ENCODE results near the gene SLC29A1. TPM values are rescaled to one million over a fixed set of nuclear protein-coding genes. Genes with fewer than 3 reads are reported as not detected.

The SLC29A1 gene
- total RNA-seq, 1 donor from 2014 or later, result 36.1 TPM

DNA sequence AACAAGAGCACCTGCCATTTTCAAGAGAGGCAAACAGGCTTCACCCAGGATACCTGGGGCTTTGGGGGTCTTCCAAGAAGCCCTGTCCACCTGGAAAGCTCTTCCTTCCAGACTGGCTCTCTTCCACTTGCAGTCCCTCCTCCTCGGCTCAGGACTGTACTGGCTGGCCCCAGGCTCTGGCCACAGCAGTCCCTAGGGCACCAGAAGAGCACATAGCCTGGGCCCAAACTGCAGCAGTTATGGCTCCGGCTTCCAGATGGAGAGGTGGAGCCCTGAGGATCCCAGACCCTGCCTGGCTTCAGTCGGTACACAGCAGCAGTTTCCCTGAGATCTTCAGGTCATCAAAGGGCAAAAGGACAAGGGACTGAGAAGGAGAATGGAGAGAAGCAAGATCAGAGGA is 35.5 kb downstream of the SLC29A1 start:
- no peak for DNase-seq (ENCODE audit: low read depth)
- peaks cover 6% of the 10 kb centered on the region for H3K36me3 ChIP-seq (ENCODE audit: control insufficient read depth, insufficient read depth, low read length)
- no peak overlapping the region for H3K4me3 ChIP-seq (ENCODE audit: low read depth, low read length)
- TF ChIP-seq, protein P1, sequence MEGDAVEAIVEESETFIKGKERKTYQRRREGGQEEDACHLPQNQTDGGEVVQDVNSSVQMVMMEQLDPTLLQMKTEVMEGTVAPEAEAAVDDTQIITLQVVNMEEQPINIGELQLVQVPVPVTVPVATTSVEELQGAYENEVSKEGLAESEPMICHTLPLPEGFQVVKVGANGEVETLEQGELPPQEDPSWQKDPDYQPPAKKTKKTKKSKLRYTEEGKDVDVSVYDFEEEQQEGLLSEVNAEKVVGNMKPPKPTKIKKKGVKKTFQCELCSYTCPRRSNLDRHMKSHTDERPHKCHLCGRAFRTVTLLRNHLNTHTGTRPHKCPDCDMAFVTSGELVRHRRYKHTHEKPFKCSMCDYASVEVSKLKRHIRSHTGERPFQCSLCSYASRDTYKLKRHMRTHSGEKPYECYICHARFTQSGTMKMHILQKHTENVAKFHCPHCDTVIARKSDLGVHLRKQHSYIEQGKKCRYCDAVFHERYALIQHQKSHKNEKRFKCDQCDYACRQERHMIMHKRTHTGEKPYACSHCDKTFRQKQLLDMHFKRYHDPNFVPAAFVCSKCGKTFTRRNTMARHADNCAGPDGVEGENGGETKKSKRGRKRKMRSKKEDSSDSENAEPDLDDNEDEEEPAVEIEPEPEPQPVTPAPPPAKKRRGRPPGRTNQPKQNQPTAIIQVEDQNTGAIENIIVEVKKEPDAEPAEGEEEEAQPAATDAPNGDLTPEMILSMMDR (IDR thresholded peaks at IDR 0.05; ENCODE audit: insufficient read depth, low read length, poor library complexity, severe bottlenecking), result no peak
- no peaks in the 10 kb centered on the region for H3K27me3 ChIP-seq (ENCODE audit: control insufficient read depth, insufficient read depth, low read length)

DNA sequence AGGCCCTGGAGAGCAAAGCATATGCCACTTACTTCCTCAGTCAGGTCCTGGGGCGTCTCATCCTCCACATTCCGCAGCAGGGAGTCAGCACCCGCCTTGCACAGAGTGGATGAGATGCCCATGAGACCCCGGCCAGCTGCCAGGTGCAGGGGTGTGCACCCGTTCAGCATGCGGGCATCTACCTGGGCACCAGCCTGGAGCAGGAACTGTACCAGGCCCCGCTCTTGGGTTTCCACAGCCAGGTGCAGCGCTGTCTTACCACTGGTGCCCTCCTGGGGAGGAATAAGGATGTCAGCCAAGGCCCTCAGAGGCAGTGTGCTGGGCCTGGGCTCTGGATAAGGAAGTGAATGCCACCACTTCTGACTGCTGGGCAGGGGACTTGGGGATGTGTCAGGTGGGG is 36.6 kb downstream of the SLC29A1 start:
- TF ChIP-seq, protein P1 (IDR thresholded peaks at IDR 0.05; ENCODE audit: insufficient read depth, low read length, poor library complexity, severe bottlenecking), result no peak
- Histone ChIP-seq H3K27me3 (ENCODE audit: control insufficient read depth, insufficient read depth, low read length) (no peaks in the 10 kb centered on the region), H3K4me3 (ENCODE audit: low read depth, low read length) (no peak overlapping the region), H3K36me3 (ENCODE audit: control insufficient read depth, insufficient read depth, low read length) (peaks cover 1% of the 10 kb centered on the region)
- DNase-seq (ENCODE audit: low read depth), result no peak

DNA sequence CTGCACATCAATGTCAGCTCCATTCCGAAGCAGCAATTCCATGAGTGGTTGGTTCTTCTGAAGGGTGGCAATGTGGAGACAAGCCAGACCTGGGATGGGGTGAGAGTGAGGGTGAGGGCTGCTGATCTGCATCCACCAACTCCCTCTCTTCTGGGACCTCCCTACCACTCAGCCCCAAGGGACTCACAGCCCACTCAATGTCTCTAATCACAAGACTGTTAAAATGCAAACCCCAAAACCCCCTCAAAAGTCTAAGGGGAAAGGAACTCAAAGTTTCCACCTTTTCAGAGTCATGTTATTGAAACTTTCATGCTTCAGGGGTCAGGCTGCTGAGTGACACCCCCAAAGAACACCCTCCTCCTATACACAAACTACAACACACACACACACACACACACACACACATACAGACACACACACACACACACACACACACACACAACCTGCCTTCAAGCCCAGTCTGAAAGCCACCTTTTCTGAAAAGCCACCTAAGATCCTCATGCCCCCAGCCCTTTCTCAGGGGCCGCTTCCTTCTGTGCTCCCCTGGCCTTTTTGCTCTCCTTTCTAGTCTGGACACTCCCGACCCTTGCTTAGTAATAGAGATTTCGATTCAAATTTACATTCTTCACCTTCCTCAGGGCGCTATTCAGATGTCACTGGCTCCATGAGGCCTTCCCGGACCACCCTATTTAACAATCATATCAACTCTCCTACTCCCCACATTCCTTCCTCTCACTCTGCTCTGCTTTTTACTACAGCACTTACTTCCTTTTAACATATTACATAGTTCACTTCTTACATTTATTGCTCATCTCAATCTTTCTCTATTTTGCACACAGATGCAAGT is 37.3 kb downstream of the SLC29A1 start:
- TF ChIP-seq, protein P1 (IDR thresholded peaks at IDR 0.05; ENCODE audit: insufficient read depth, low read length, poor library complexity, severe bottlenecking), result no peak
- Histone ChIP-seq H3K36me3 (ENCODE audit: control insufficient read depth, insufficient read depth, low read length) (no peaks in the 10 kb centered on the region), H3K27me3 (ENCODE audit: control insufficient read depth, insufficient read depth, low read length) (no peaks in the 10 kb centered on the region), H3K4me3 (ENCODE audit: low read depth, low read length) (no peak overlapping the region)
- DNase-seq (ENCODE audit: low read depth), result no peak

DNA sequence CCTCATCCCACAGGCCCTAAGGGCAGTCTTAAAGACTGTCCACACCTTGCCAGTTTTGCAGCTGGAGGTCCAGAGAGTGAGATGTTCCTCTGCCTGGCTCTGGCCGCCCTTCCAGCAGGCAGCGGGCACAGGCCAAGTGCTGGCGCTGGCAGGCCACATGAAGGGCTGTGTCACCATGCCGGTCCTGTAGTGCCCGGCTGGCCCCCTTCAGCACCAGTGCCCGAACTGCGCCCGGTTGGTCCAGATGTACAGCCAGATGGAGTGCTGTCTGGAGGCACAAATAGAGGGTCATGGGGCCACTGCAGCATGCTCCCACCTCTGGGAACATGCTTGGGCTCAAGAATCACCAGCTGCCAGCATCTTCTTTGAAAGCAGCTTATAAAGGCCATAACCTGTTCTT is 38.2 kb downstream of the SLC29A1 start:
- H3K4me3 ChIP-seq (ENCODE audit: low read depth, low read length), result no peak overlapping the region
- no peaks in the 10 kb centered on the region for H3K36me3 ChIP-seq (ENCODE audit: control insufficient read depth, insufficient read depth, low read length)
- no peaks in the 10 kb centered on the region for H3K27me3 ChIP-seq (ENCODE audit: control insufficient read depth, insufficient read depth, low read length)
- TF ChIP-seq, protein P1 (IDR thresholded peaks at IDR 0.05; ENCODE audit: insufficient read depth, low read length, poor library complexity, severe bottlenecking), result no peak
- DNase-seq (ENCODE audit: low read depth), result no peak

DNA sequence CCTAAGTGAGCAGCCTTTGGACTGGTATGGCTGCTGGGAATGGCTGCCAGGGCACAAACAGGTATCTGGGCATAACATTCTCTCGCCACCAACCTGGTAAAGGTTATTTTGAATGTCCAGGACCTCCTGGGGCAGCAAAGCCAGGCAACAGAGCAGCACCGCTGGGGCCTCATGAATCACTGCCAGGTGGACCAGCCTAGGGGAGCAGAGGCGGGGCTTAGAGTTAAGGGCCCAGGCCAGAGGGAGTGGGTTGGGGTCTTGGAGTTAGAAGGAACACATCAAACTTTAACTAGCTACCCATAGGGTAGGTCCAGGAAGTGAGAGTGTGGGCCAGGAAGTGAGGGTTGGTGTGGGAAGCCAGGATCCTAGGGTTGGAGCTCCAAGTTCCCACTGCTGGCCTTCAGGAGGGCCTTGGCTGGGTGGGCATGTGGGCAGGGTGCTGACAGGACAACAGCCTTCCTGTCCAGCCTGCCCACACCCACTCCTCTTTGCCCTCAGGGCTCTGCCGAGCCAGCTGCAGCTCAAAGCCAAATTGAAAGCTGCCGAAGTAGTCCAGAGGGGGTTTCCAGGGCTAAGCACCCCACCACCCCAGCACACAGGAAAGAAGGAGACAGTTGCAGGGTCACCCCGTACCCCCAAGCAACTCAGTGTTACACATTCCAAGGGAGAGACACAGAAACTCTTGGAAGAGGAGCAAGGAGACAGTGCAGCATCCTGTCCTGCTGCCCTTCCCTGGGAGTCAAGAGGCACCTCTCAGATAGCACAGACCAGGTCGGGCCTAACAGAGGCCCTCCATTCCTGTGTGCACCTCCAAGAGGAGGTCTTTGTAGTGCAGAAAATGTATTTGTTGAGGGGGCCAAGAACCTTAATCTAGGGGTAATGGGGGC is 39.3 kb downstream of the SLC29A1 start:
- no peak for DNase-seq (ENCODE audit: low read depth)
- H3K36me3 ChIP-seq (ENCODE audit: control insufficient read depth, insufficient read depth, low read length), result no peaks in the 10 kb centered on the region
- peak overlapping the region; percentile 70 for H3K4me3 ChIP-seq (ENCODE audit: low read depth, low read length)
- H3K27me3 ChIP-seq (ENCODE audit: control insufficient read depth, insufficient read depth, low read length), result no peaks in the 10 kb centered on the region
- TF ChIP-seq, protein P1 (IDR thresholded peaks at IDR 0.05; ENCODE audit: insufficient read depth, low read length, poor library complexity, severe bottlenecking), result no peak
